ENCODE data around the gene FBXO46. TPM values are rescaled to one million over a fixed set of nuclear protein-coding genes. Genes with fewer than 3 reads are reported as not detected.
"Not testable (repeated sequence)": the region's sequence is repeated elsewhere in the genome, so short reads cannot be mapped to it uniquely, and the experiment has no call there.

Gene FBXO46
- total RNA-seq, 1 donor: 8.0 TPM

GRCh38 chr19:45691516-45692186, 39.0 kb downstream of the FBXO46 start, which contains the start of gene SNRPD2:
Gene SNRPD2, minus strand, starts transcription at chr19:45691953. Its CDS starts 65 bp downstream, at chr19:45691888.
- H3K27me3 ChIP-seq (ENCODE audit: insufficient read depth, low read length): no peaks in the 10 kb centered on the region
- H3K4me1 ChIP-seq (ENCODE audit: insufficient read depth, low read length): peaks cover 22% of the 10 kb centered on the region
- no peaks in the 10 kb centered on the region for H3K9me3 ChIP-seq (ENCODE audit: low read depth, low read length)
- H3K4me3 ChIP-seq (ENCODE audit: low read length): peak within 1 kb of the TSS; percentile 67

GRCh38 chr19:45687599-45687998, 43.1 kb downstream of the FBXO46 start:
- Histone ChIP-seq H3K4me3 (ENCODE audit: low read length) (no peak overlapping the region), H3K27me3 (ENCODE audit: insufficient read depth, low read length) (no peaks in the 10 kb centered on the region), H3K9me3 (ENCODE audit: low read depth, low read length) (no peaks in the 10 kb centered on the region), H3K4me1 (ENCODE audit: insufficient read depth, low read length) (peaks cover 12% of the 10 kb centered on the region)

- not testable (repeated sequence) for H3K27me3 ChIP-seq (ENCODE audit: insufficient read depth, low read length); H3K4me3 ChIP-seq (ENCODE audit: low read length); H3K9me3 ChIP-seq (ENCODE audit: low read depth, low read length)
- peaks cover 14% of the 10 kb centered on the region for H3K4me1 ChIP-seq (ENCODE audit: insufficient read depth, low read length)
Observed at GRCh38 chr19:45685045-45685444, 45.7 kb downstream of the FBXO46 start.

- Histone ChIP-seq H3K4me3 (ENCODE audit: low read length) (no peak overlapping the region), H3K4me1 (ENCODE audit: insufficient read depth, low read length) (peaks cover 17% of the 10 kb centered on the region), H3K9me3 (ENCODE audit: low read depth, low read length) (no peaks in the 10 kb centered on the region), H3K27me3 (ENCODE audit: insufficient read depth, low read length) (peaks cover 10% of the 10 kb centered on the region)
Observed at GRCh38 chr19:45682908-45683307, 47.8 kb downstream of the FBXO46 start.

- Histone ChIP-seq H3K4me3 (ENCODE audit: low read length) (no peak overlapping the region), H3K4me1 (ENCODE audit: insufficient read depth, low read length) (peaks cover 25% of the 10 kb centered on the region), H3K27me3 (ENCODE audit: insufficient read depth, low read length) (peaks cover 15% of the 10 kb centered on the region), H3K9me3 (ENCODE audit: low read depth, low read length) (no peaks in the 10 kb centered on the region)
Observed at GRCh38 chr19:45682117-45682516, 48.6 kb downstream of the FBXO46 start.

GRCh38 chr19:45681391-45682015, 49.2 kb downstream of the FBXO46 start:
- H3K27me3 ChIP-seq (ENCODE audit: insufficient read depth, low read length): peaks cover 19% of the 10 kb centered on the region
- H3K9me3 ChIP-seq (ENCODE audit: low read depth, low read length): no peaks in the 10 kb centered on the region
- peak overlapping the region; percentile 14 for H3K4me3 ChIP-seq (ENCODE audit: low read length)
- peaks cover 30% of the 10 kb centered on the region for H3K4me1 ChIP-seq (ENCODE audit: insufficient read depth, low read length)

- H3K4me1 ChIP-seq (ENCODE audit: insufficient read depth, low read length): peaks cover 39% of the 10 kb centered on the region
- no peaks in the 10 kb centered on the region for H3K9me3 ChIP-seq (ENCODE audit: low read depth, low read length)
- peaks cover 19% of the 10 kb centered on the region for H3K27me3 ChIP-seq (ENCODE audit: insufficient read depth, low read length)
- H3K4me3 ChIP-seq (ENCODE audit: low read length): no peak overlapping the region
Observed at GRCh38 chr19:45677351-45678230, 53.1 kb downstream of the FBXO46 start.

GRCh38 chr19:45676851-45677263, 53.8 kb downstream of the FBXO46 start:
- no peaks in the 10 kb centered on the region for H3K9me3 ChIP-seq (ENCODE audit: low read depth, low read length)
- H3K4me1 ChIP-seq (ENCODE audit: insufficient read depth, low read length): peaks cover 37% of the 10 kb centered on the region
- H3K27me3 ChIP-seq (ENCODE audit: insufficient read depth, low read length): peaks cover 19% of the 10 kb centered on the region
- H3K4me3 ChIP-seq (ENCODE audit: low read length): no peak overlapping the region

GRCh38 chr19:45674946-45675345, 55.8 kb downstream of the FBXO46 start:
- Histone ChIP-seq H3K4me3 (ENCODE audit: low read length) (no peak overlapping the region), H3K4me1 (ENCODE audit: insufficient read depth, low read length) (peaks cover 40% of the 10 kb centered on the region), H3K9me3 (ENCODE audit: low read depth, low read length) (no peaks in the 10 kb centered on the region), H3K27me3 (ENCODE audit: insufficient read depth, low read length) (peaks cover 27% of the 10 kb centered on the region)

GRCh38 chr19:45670670-45671453, 59.8 kb downstream of the FBXO46 start:
- peaks cover 43% of the 10 kb centered on the region for H3K4me1 ChIP-seq (ENCODE audit: insufficient read depth, low read length)
- H3K27me3 ChIP-seq (ENCODE audit: insufficient read depth, low read length): peaks cover 25% of the 10 kb centered on the region
- H3K4me3 ChIP-seq (ENCODE audit: low read length): no peak overlapping the region
- no peaks in the 10 kb centered on the region for H3K9me3 ChIP-seq (ENCODE audit: low read depth, low read length)

GRCh38 chr19:45668342-45668871, 62.3 kb downstream of the FBXO46 start:
- Histone ChIP-seq H3K4me3 (ENCODE audit: low read length) (peak overlapping the region; percentile 34), H3K9me3 (ENCODE audit: low read depth, low read length) (no peaks in the 10 kb centered on the region), H3K4me1 (ENCODE audit: insufficient read depth, low read length) (peaks cover 40% of the 10 kb centered on the region), H3K27me3 (ENCODE audit: insufficient read depth, low read length) (peaks cover 25% of the 10 kb centered on the region)

GRCh38 chr19:45667620-45668341, 62.9 kb downstream of the FBXO46 start, which contains the start of gene GIPR:
Gene GIPR, plus strand, starts transcription at chr19:45668221. Its CDS starts 1,300 bp downstream, at chr19:45669521.
- H3K27me3 ChIP-seq (ENCODE audit: insufficient read depth, low read length): peaks cover 25% of the 10 kb centered on the region
- H3K9me3 ChIP-seq (ENCODE audit: low read depth, low read length): no peaks in the 10 kb centered on the region
- peaks cover 40% of the 10 kb centered on the region for H3K4me1 ChIP-seq (ENCODE audit: insufficient read depth, low read length)
- peak within 1 kb of the TSS; percentile 34 for H3K4me3 ChIP-seq (ENCODE audit: low read length)

GRCh38 chr19:45664575-45664974, 66.1 kb downstream of the FBXO46 start:
- Histone ChIP-seq H3K9me3 (ENCODE audit: low read depth, low read length) (no peaks in the 10 kb centered on the region), H3K4me1 (ENCODE audit: insufficient read depth, low read length) (peaks cover 22% of the 10 kb centered on the region), H3K27me3 (ENCODE audit: insufficient read depth, low read length) (peaks cover 17% of the 10 kb centered on the region), H3K4me3 (ENCODE audit: low read length) (no peak overlapping the region)

GRCh38 chr19:45663800-45664199, 66.9 kb downstream of the FBXO46 start:
- Histone ChIP-seq H3K27me3 (ENCODE audit: insufficient read depth, low read length) (peaks cover 12% of the 10 kb centered on the region), H3K4me3 (ENCODE audit: low read length) (no peak overlapping the region), H3K9me3 (ENCODE audit: low read depth, low read length) (no peaks in the 10 kb centered on the region), H3K4me1 (ENCODE audit: insufficient read depth, low read length) (peaks cover 14% of the 10 kb centered on the region)
